IMR-90 (cell line): ENCODE data around the gene MYCBP. TPM values are rescaled to one million over a fixed set of nuclear protein-coding genes. Genes with fewer than 3 reads are reported as not detected.
"Not testable (repeated sequence)": the region's sequence is repeated elsewhere in the genome, so short reads cannot be mapped to it uniquely, and the experiment has no call there.

Experiments used
- ATAC-seq: fragments of 200-7000 bp; cut with Tn5 transposase; 2 replicates; pipeline ENCODE4 v1.9.1; 2020; ENCODE audit warnings: low read depth, mild to moderate bottlenecking, moderate library complexity
- BruUV-seq: library from RNA; stranded (reverse); fragments of 400-500 nt; replicated peaks from 2 replicates; lab custom pipeline; 2021; lab: Mats Ljungman, UMichigan
- CTCF ChIA-PET: fragments of 300-600 bp; formaldehyde crosslinking; extraction: SDS; loops from one replicate; lab custom pipeline; 2021; ENCODE audit warnings: antibody characterized with exemption; lab: Yijun Ruan, JAX
- POLR2A ChIA-PET: fragments of 300-600 bp; sonication (Branson Sonifier 250); formaldehyde crosslinking; loops from one replicate; lab custom pipeline; 2022; ENCODE audit warnings: antibody characterized with exemption; ENCODE audit not compliant: unreplicated experiment; lab: Charles Lee
- DNase-seq: peaks from one replicate; pipeline ENCODE4 v3.0.0; 2013
- H2AFZ ChIP-seq: replicated peaks from 2 replicates; pipeline ENCODE3; 2013; ENCODE audit warnings: low read length, mild to moderate bottlenecking; ENCODE audit not compliant: poor library complexity
- H2AK5ac ChIP-seq: 2 replicates; pipeline ENCODE4 v1.6.1; 2013; ENCODE audit warnings: low read depth, low read length, inconsistent platforms
- H2AK9ac ChIP-seq: replicated peaks from 2 replicates; pipeline ENCODE3; 2013; ENCODE audit warnings: mild to moderate bottlenecking, low read depth, low read length, moderate library complexity; ENCODE audit not compliant: poor library complexity
- H2BK120ac ChIP-seq: 2 replicates; pipeline ENCODE4 v1.6.1; 2013; ENCODE audit warnings: low read depth, low read length, inconsistent platforms
- H2BK15ac ChIP-seq: 3 replicates; pipeline ENCODE4 v1.6.1; 2013; ENCODE audit warnings: low read depth, low read length, inconsistent platforms
- H2BK20ac ChIP-seq: 2 replicates; pipeline ENCODE4 v1.6.1; 2013; ENCODE audit warnings: low read depth, mild to moderate bottlenecking, inconsistent platforms, low read length, moderate library complexity
- H2BK5ac ChIP-seq: 2 replicates; pipeline ENCODE4 v1.6.1; 2013; ENCODE audit warnings: mild to moderate bottlenecking, low read depth, low read length, inconsistent platforms; ENCODE audit not compliant: poor library complexity, severe bottlenecking
- H3K14ac ChIP-seq: replicated peaks from 2 replicates; pipeline ENCODE4 v1.6.1; 2013; ENCODE audit warnings: low read depth, low read length, inconsistent platforms
- H3K18ac ChIP-seq: 2 replicates; pipeline ENCODE4 v1.6.1; 2013; ENCODE audit warnings: low read depth, low read length, control low read depth
- H3K23ac ChIP-seq: 2 replicates; pipeline ENCODE4 v1.6.1; 2013; ENCODE audit warnings: low read depth, low read length, inconsistent platforms
- H3K27ac ChIP-seq: 2 replicates; pipeline ENCODE4 v1.5.1; 2013; ENCODE audit warnings: mild to moderate bottlenecking, control low read depth, low read length; ENCODE audit not compliant: insufficient read depth
- H3K27me3 ChIP-seq: 2 replicates; pipeline ENCODE4 v1.6.1; 2013; ENCODE audit warnings: low read length; ENCODE audit not compliant: control insufficient read depth, insufficient read depth
- H3K36me3 ChIP-seq: 2 replicates; pipeline ENCODE4 v1.6.1; 2013; ENCODE audit warnings: low read length, mixed read lengths; ENCODE audit not compliant: control insufficient read depth, insufficient read depth
- H3K4ac ChIP-seq: 2 replicates; pipeline ENCODE4 v1.6.1; 2013; ENCODE audit warnings: low read depth, low read length, inconsistent platforms
- H3K4me1 ChIP-seq: 2 replicates; pipeline ENCODE4 v1.6.1; 2013; ENCODE audit warnings: low read length, mixed read lengths; ENCODE audit not compliant: control insufficient read depth, insufficient read depth
- H3K4me2 ChIP-seq: 2 replicates; pipeline ENCODE4 v1.6.1; 2013; ENCODE audit warnings: low read depth, mild to moderate bottlenecking, control low read depth, low read length, moderate library complexity
- H3K4me3 ChIP-seq: 2 replicates; pipeline ENCODE4 v1.5.1; 2013; ENCODE audit warnings: low read depth, mild to moderate bottlenecking, control low read depth, low read length, moderate library complexity; ENCODE audit not compliant: insufficient read depth
- H3K56ac ChIP-seq: 2 replicates; pipeline ENCODE4 v1.6.1; 2013; ENCODE audit warnings: low read length, inconsistent platforms; ENCODE audit not compliant: insufficient read depth; ENCODE audit errors: extremely low read depth
- H3K79me1 ChIP-seq, 2 experiments: 2 replicates each; pipeline ENCODE4 v1.6.1; 2013; ENCODE audit warnings: low read length in 2 of 2, inconsistent platforms in 1 of 2, low read depth in 1 of 2
- H3K9ac ChIP-seq: 2 replicates; pipeline ENCODE4 v1.6.1; 2013; ENCODE audit warnings: low read depth, low read length, control low read depth
- H3K9me1 ChIP-seq: 2 replicates; pipeline ENCODE4 v1.6.1; 2013; ENCODE audit warnings: low read length, inconsistent platforms; ENCODE audit not compliant: insufficient read depth
- H3K9me3 ChIP-seq: 2 replicates; pipeline ENCODE4 v1.6.1; 2013; ENCODE audit warnings: low read length; ENCODE audit not compliant: control insufficient read depth, insufficient read depth
- H4K20me1 ChIP-seq: 2 replicates; pipeline ENCODE4 v1.6.1; 2013; ENCODE audit warnings: low read length, inconsistent platforms; ENCODE audit not compliant: insufficient read depth
- H4K5ac ChIP-seq: 2 replicates; pipeline ENCODE4 v1.6.1; 2013; ENCODE audit warnings: mild to moderate bottlenecking, low read depth, low read length, control low read depth
- H4K8ac ChIP-seq, 2 experiments: 2 replicates each; pipeline ENCODE4 v1.6.1; 2013; ENCODE audit warnings: low read depth in 2 of 2, low read length in 2 of 2, control low read depth in 1 of 2, inconsistent platforms in 1 of 2
- H4K91ac ChIP-seq: 2 replicates; pipeline ENCODE4 v1.6.1; 2013; ENCODE audit warnings: low read depth, low read length, inconsistent platforms; ENCODE audit not compliant: insufficient read depth
- CTCF ChIP-seq: conservative IDR thresholded peaks from 2 replicates; pipeline ENCODE4 v1.5.1; 2012; ENCODE audit warnings: mild to moderate bottlenecking, low read depth, low read length, improper control_type of control experiment
- MXI1 ChIP-seq: IDR thresholded peaks from 2 replicates; pipeline ENCODE4 v1.6.1; 2012; ENCODE audit warnings: low read depth, mild to moderate bottlenecking, low read length, moderate library complexity, borderline replicate concordance
- NFE2L2 ChIP-seq: fragments of 150-350 bp; IDR thresholded peaks from 2 replicates; pipeline ENCODE4 v1.6.1; 2016; ENCODE audit warnings: low read depth, mild to moderate bottlenecking, low read length
- SMC3 ChIP-seq: fragments of 150-350 bp; IDR thresholded peaks from 2 replicates; pipeline ENCODE4 v1.6.1; 2016; ENCODE audit warnings: low read depth, mild to moderate bottlenecking, antibody characterized with exemption, low read length, moderate library complexity
- USF2 ChIP-seq: fragments of 150-350 bp; IDR thresholded peaks from 2 replicates; pipeline ENCODE4 v1.6.1; 2017; ENCODE audit warnings: mild to moderate bottlenecking, antibody characterized with exemption, low read length, low read depth
- WGBS, 2 experiments: methylation state at CpG; one replicate each; pipeline versions ENCODE4 v1.1.5 to v1.1.7; 2013; ENCODE audit warnings: missing lambda C conversion rate in 2 of 2; ENCODE audit not compliant: insufficient read length in 1 of 2; ENCODE audit errors: extremely low coverage in 2 of 2; 5-methylcytosine and 5-hydroxymethylcytosine counted together
- dilution Hi-C: fragments of 300-500 bp; cut with HindIII; formaldehyde crosslinking; loops from one replicate; pipeline ENCODE4 v1.14.3; 2018; ENCODE audit warnings: low sequenced_read_pairs; ENCODE audit not compliant: unreplicated experiment
- in situ Hi-C: fragments of 300-500 bp; cut with MboI; formaldehyde crosslinking; loops from 3 replicates; pipeline ENCODE4 v1.14.3; 2019; ENCODE audit warnings: low sequenced_read_pairs, inconsistent platforms, mixed read lengths
- intact Hi-C: fragments of 100-400 bp; cut with micrococcal nuclease; formaldehyde crosslinking; loops from 2 replicates; pipeline ENCODE4 v1.10.0; 2022
- polyA plus RNA-seq, 3 experiments: library from polyadenylated mRNA; depleted of rRNA; stranded (reverse); fragments of >200 nt; gene quantifications; 2 replicates each; pipeline ENCODE4 v1.2.3, GENCODE V29; 2012; ENCODE audit warnings: low replicate concordance in 1 of 3
- total RNA-seq: library from RNA; depleted of rRNA; stranded (reverse); fragments of >200 nt; gene quantifications from 2 replicates; pipeline ENCODE4 v1.2.3, GENCODE V29; 2012

The MYCBP gene
- total and polyA plus RNA-seq, 2 of the 4 experiments (the other 2 are of a cell fraction) = 9.9 to 11.9 TPM

GRCh38 chr1:38915352-38915948, 42.3 kb upstream of the MYCBP start:
- Histone ChIP-seq H2AK5ac (no peak overlapping the region), H3K4ac (no peak overlapping the region), H3K4me2 (no peak overlapping the region), H2AK9ac (no peak overlapping the region), H2AFZ (peak overlapping the region; percentile 13), H3K14ac (no peak overlapping the region), H2BK5ac (no peak overlapping the region), H4K20me1 (no peaks in the 10 kb centered on the region), H3K9me1 (no peaks in the 10 kb centered on the region; the same call in 1 of the 2 replicates), H4K5ac (no peak overlapping the region), H3K18ac (no peak overlapping the region), H3K23ac (no peak overlapping the region), H3K79me1 (no peaks in the 10 kb centered on the region), H3K4me1 (no peaks in the 10 kb centered on the region), H3K9ac (no peak overlapping the region), H4K8ac (no peak overlapping the region), H3K27ac (no peak overlapping the region), H3K27me3 (no peaks in the 10 kb centered on the region), H2BK120ac (no peak overlapping the region), H4K91ac (no peak overlapping the region), H3K9me3 (no peaks in the 10 kb centered on the region), H2BK15ac (no peak overlapping the region), H3K4me3 (no peak overlapping the region), H3K56ac (no peak overlapping the region), H2BK20ac (no peak overlapping the region), H3K36me3 (no peaks in the 10 kb centered on the region)
- DNase-seq = peak; percentile 60
- ATAC-seq = peak; percentile 77
- dilution Hi-C loops = no loop called here
- BruUV-seq = no TSS peak
- ChIA-PET CTCF (no interaction called here), POLR2A (no interaction called here)
- 0% methylated on average over 1 of the region's 3 CpGs; no CpG with 5 or more reads in 1 of the 2 experiments for WGBS, 2 experiments
- TF ChIP-seq SMC3 = no peak
- no peak for TF ChIP-seq CTCF
- no peak for TF ChIP-seq MXI1
- no peak for TF ChIP-seq USF2
- no peak for TF ChIP-seq NFE2L2
- in situ Hi-C loops = no loop called here
- intact Hi-C loops = no loop called here

- H3K27me3 ChIP-seq, in situ Hi-C loops, H4K91ac ChIP-seq, H3K4me1 ChIP-seq, H3K9ac ChIP-seq, H3K4me2 ChIP-seq, dilution Hi-C loops, H3K9me3 ChIP-seq, H3K27ac ChIP-seq, ATAC-seq, H2AFZ ChIP-seq, H2BK20ac ChIP-seq, intact Hi-C loops, H4K5ac ChIP-seq, H3K56ac ChIP-seq, H3K79me1 ChIP-seq, H4K20me1 ChIP-seq, POLR2A ChIA-PET, H3K4me3 ChIP-seq, H2BK120ac ChIP-seq, H4K8ac ChIP-seq, BruUV-seq, H2BK15ac ChIP-seq, H3K18ac ChIP-seq, H3K9me1 ChIP-seq, DNase-seq, H2AK9ac ChIP-seq, H3K36me3 ChIP-seq, H3K23ac ChIP-seq, H2AK5ac ChIP-seq, H2BK5ac ChIP-seq, H3K4ac ChIP-seq, H3K14ac ChIP-seq: not testable (repeated sequence)
- CTCF ChIA-PET = interaction anchor here (0.6 kb wide), 1 partner anchor 80 kb away, joined by 3 read pairs; no protein-coding TSS in a partner anchor
- WGBS, 2 experiments = no CpG with 5 or more reads among the region's 8 CpGs
Observed at GRCh38 chr1:38914908-38915307, 41.8 kb upstream of the MYCBP start.
